CD4-positive, alpha-beta T cell treated with Interleukin-15 for 1 hour (primary cell): ENCODE results near the gene FBXL2.
"Not testable (repeated sequence)": the region's sequence is repeated elsewhere in the genome, so short reads cannot be mapped to it uniquely, and the experiment has no call there.

Source experiments
- DNase-seq: peaks from one replicate; pipeline ENCODE4 v3.0.0-alpha.2; 2020

FBXL2 gene

DNA sequence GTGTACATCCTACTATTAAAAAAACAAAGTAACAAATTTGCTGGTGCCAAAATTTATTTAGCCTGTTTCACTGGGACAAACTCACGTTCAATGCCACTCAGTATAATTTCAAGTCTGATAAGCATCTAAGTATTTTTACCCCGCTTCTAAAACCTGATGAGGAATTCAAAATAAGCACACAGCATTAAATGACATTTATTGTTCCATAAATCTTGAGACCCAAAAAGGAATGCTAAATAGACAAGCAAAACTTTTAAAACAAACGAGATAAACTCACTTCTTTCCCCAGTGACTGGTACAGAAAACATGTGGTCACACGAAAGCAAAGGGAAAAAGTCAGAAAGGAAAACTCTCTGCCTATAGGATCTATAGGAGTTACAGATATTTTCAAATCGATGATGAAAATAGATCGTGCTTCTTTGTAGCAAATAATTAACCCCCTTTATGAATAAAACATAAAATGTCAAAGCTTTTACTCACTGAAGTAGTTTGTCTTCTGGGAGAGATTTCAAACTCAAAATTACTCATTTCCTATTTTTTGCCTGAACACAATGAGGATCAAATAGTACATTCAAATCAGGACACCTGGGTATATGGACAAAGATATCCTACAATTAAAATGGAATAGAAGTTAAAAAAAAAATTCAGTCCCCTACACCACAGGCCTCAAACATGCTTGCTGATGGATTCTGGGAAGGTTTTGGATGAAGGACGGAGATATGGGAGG lies 111.3 kb downstream of the FBXL2 start:
- DNase-seq = no peak

DNA sequence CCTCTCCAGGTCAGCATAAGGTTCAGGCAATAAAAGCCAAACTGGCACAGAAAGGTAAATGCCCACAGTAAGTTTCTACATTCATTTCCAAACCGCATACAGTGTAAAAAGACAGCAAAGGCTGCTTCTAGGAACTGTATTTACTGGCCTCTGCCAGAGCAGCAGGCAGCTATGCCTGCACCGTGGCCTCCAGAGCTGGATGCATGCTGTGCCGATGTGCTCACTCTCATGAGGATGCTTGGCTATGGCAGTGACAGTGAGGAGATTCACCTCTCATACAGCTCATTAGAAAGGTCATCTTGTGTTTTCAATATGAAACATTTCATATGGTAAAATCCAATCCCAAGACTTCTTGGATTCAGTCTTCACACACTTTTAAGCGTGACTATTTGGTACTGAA lies 112.7 kb downstream of the FBXL2 start:
- DNase-seq = no peak

DNA sequence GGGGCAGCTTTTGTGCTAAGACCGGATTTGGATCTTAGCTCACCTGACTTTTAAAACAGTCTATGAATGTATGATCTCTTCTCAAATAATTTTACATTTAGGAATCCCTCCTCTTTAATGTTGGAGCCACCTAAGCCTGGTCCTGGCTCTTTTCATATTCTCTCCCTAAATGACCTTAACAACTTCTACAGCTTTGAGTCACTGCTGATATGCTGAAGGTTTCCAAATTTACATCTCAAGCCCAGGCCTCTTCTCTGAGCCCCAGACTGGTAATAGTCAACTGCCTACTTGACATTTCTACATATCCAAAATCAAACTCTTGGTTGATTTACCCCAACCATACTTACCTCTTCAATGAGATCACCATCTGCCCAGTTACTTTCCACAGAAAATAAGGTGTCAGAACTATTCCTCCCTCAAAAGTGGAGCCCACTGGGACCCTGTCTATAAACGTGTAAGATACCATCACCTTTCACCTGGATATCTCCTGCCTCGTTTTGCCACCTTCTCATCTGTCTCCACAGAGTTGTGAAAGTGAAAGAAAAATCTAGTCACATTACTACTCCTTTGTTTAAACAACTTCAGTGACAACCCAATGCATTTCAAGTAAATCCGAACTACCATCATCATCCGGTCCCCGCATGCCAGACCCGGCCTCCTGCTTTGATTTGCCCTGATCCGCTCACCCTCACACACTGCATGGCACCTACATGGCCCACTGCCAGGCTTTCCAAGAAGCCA lies 114.2 kb downstream of the FBXL2 start:
- no peak for DNase-seq

DNA sequence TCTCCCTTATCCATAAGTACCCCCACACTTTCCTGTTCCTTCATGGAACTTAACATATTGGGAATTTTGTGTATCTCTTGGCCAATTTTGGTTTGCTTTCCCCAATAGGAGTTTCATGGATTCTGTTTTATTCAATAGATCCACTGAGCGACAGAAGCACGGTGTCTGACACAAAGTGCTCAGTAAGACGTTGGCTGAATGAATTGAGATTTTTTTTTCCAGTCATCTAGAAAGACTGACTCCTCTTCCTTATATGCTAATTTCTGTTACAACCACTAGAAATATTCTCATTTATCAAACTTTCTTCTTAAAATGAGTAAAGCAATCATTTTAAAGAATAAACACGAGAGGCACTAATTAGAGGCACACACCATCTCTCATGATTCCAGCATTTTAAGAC lies 114.9 kb downstream of the FBXL2 start:
- no peak for DNase-seq

DNA sequence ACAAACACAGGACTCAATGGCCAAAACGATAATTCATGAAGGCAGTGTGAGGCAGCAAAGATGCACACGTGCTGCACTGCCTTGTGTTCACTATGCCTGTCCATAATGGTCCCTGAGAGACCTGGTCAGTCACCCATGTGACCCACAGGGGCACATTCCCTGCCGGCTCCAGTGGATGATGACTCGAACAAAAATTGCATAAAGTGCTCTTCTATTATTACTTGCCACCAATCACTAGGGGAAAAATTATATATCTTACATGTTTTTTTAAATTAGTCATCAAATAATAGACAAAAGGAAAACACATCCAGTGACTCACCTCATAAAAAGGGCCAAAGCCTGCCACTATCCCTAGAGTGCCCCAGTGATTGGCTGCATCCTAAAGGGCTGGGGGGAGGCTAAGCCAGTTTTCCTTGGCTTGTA lies 115.5 kb downstream of the FBXL2 start:
- no peak for DNase-seq

DNA sequence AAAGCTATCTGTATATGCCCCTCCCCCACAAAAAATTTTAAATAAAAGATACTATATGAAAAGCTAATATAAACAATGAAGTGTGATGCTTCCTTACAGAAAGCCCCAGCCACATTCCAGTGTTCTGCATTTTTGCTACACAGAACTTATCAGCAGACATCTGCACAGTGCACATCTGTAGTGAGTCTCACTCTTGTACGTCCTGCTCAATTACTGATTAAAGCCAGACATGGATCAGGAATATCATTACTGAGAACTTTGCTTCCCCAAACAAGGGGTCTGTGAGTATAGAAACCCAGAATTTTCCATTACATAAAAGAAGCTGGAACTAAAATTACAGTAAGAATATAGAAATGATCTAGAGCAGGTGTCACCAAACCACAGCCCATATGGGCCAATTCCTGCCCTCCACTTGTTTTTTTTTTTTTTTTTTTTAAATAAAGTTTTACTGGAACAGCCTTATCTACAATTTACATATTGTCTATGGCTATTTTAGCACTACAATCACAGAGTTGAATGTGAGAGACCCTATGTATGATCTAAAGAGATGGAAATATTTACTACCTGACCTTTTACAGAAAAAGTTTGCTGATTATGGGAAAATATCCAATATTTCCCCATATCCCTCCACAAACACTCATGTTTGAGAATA lies 117.3 kb downstream of the FBXL2 start:
- no peak for DNase-seq

DNA sequence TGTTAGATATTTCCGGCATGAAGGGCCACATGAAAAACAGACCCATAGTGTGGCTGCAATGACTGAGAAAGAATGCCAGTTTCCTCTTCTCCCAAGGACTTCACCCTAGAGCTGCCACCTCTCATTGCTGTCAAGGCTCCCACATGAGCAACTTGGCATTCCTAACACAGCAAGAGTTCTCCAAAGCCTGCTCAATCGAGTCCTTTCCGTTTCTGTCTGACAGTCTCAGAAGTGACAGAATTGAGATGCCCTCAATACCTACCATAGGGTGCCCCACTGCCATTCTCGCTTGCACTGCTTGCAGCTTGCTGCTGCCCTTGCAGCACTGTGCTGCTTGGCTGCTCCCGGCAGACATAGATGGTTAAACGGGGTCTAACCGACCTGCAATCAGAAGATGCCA lies 118.7 kb downstream of the FBXL2 start:
- no peak for DNase-seq

DNA sequence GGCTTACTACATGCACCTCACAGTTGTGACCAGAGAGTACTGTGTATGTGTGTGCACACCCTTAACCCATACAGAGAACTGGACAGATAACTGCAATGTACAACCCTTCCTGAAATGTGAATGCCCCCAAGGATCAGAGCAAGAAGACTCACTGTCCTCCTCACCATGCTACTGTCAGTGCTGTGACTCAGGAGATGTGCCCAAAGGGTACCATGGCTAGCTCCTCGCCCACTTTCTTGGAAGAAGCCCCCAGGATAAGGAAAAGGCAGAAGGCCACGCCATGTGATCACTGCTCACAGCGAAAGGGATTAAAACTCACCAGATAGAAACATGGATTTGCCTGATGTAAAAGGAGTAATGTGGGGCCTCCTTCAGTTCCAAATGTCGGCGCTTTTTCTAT lies 121.2 kb downstream of the FBXL2 start:
- no peak for DNase-seq

DNA sequence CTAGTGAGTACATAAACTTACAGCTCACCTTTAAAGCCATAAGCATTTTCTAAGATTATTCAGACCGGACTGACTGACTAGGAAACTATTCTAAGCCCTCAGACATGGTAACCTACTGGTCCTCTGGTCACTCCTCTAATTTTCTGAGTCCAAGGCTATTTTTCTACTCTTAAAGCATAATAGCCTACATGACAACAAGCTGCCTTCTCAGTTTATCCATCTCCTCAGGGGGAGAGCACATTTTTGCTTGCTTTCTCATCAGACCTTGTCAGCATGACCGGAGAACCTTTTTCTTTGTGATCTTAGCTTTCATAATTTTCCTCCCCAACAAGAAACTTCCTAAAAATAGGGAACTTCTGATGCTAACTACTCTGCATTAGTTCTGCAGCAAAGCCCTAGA lies 124.5 kb downstream of the FBXL2 start:
- DNase-seq = no peak

DNA sequence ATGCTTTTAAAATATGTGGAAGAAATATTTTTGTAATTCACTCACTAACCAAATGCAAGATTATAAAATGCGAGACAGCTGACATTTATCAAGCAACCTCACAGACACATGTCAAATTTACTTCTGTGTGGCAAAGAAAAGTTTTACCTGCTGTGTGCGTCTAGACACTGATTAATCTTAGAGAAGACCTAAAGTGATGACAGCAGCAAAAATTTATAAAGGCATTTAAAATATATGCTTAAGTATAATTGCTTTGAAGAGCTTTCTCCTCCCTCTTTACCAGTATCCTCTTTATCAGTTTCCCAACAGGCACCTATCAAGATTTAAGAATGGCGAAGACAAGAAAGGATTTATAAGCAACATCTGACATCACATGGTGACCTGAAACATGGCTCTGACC lies 125.7 kb downstream of the FBXL2 start:
- DNase-seq = no peak

DNA sequence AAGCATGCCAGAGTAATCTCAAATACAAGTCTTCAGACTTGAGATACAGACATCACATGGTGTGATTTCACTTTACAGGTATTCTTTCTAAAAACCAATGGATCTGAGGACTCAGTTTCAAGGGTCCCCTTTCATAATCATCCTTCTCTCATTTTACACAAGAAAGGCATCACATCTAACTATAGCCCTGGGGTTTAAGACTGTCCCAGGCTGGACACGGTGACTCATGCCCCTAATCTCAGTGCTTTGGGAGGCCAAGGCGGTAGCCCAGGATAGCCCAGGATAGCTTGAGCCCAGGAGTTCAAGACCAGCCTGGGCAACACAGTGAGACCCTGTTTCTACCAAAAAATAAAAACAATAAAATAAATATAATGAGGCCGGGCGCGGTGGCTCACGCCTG lies 126.5 kb downstream of the FBXL2 start:
- no peak for DNase-seq

DNA sequence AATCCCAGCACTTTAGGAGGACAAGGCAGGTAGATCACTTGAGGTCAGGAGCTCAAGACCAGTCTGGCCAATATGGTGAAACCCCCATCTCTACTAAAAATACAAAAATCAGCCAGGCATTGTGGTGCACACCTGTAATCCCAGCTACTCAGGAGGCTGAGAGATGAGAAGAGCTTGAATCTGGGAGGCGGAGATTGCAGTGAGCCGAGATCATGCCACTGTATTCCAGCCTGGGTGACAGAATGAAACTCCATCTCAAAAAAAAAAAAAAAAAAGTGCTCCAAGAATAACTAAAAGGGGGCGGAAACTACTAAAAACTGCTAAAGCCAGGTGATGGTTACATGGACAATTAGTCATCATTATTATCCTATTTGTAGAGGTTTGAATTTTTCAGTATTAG lies 133.6 kb downstream of the FBXL2 start:
- DNase-seq = not testable (repeated sequence)

DNA sequence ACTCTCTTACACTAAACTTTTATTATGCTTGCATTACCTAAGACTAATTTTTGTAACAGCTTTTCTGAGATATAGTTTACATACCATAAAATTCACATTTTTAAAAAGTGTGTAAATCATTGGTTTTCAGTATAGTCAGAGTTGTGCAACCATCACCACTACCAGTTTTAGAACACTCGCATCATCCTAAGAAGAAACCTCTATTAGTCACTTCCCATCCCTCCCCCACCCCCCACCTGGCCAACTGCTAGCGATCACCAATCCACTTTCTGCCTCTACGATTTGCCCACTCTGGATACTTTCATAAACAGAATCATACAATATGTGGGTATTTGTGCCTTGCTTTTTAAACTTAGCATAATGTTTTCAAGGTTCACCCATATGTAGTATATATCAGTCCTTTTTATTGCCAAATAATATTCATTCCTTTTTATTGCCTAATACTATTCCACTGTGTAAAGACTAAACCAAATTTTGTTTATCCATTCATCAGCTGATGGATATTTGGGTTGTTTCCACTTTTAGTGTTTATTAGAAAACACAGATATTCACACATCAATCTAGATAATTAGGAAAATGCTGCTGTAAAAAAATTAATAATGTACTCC lies 139.9 kb downstream of the FBXL2 start:
- DNase-seq = no peak

DNA sequence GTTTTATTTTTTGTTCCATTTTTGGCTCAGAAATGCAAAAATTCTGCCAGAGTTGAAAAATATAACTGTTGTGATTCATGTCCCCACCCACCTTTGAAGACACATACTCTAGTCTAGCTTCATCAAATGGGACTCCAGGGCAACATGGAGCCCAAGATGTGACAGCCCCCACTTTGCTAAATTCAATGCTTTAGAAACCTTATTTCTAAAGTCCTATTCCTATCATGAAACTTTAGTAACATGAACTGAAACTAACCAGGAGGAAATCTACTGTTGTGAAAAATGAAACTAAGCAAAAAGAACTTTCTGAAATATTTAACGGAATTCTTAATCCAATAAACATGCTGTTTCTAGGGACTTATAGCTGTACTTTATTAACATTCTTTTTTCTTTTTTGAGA lies 142.7 kb downstream of the FBXL2 start:
- DNase-seq = no peak

DNA sequence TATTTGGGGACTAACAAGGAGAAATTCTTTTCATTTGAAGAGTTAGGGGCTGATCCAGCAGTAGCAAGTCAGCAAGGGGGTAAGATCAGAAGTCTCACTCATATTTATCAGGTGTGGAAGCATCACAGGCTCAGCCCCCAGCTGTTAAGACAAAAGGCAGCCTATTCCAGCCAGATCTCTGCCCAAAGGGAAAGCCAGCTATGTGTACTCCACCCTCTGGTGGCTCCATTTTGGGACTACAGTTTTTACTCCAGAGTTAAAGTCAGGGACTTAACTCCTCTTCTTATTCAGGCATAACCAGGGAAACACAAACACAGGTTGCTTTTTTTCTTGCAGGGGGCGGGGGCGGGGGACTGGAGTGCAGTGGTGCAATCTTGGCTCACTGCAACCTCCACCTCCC lies 143.7 kb downstream of the FBXL2 start:
- no peak for DNase-seq

DNA sequence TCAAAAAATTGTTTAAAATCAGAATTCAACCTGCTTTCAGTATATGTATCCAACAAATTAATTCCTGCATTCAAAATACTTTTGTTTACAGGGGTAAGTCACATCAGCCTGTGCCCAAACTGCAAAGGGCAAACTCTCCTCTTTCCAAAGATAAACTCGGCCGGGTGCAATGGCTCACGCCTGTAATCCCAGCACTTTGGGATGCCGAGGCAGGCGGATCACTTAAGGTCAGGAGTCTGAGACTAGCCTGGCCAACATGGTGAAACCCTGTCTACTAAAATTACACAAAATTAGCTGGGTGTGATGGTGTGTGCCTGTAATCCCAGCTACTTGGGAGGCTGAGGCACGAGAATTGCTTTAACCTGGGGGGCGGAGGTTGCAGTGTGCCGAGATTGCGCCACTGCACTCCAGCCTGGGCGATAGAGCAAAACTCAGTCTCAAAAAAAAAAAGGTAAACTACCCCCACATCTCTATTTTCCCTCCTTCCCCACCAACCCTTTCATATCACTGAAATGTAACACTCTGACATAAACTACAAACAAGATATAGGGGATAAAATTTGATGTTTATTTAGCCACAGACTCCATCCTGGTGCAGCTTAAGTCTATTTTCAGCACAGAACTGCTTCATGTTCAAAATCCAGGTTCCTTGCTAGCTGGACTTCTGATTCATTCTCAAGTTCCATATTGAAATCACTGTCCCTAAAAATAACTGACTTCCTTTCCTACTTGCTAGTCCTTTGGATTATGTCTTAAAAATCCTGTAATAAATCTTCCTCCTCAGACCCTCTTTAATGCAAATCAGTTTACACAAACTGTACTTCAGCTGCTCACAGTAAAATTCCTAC lies 147.6 kb downstream of the FBXL2 start:
- DNase-seq = no peak

DNA sequence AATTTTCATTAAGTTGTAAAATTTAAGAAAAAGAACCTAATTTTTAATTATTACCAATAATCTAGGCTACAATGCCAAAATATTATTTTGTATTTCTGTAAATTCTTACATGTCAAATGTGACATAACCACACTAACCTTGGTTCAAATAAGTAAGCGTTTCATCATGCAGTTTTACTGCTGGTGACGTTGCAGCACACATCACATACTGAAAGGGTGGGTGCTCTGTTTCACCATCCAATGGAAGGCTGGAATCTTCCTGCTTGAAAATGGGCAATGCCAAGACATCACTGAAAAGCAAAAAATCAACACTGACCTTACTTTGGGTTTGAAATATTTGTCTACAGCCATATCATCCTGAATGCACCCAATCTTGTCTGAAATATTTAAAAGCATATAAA lies 148.2 kb downstream of the FBXL2 start:
- DNase-seq = no peak

DNA sequence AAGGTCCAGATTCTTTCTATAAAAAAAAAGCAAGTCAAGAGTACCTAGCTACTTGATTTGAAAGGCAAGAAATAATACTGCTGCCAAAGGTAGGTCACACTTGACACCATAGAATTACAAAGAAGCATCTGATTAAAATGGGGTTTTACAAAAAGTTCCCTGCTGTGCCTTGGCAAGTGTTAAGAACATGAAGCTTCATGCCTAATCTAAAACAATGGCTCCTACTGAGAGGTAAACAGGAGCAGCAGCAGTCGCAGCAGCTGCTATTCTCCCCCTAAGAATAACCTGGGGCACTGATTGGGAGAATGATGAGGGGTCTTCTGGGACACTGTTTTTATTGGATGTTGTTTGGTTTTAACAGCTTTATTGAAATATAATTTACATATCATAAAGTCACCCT lies 148.8 kb downstream of the FBXL2 start:
- no peak for DNase-seq

DNA sequence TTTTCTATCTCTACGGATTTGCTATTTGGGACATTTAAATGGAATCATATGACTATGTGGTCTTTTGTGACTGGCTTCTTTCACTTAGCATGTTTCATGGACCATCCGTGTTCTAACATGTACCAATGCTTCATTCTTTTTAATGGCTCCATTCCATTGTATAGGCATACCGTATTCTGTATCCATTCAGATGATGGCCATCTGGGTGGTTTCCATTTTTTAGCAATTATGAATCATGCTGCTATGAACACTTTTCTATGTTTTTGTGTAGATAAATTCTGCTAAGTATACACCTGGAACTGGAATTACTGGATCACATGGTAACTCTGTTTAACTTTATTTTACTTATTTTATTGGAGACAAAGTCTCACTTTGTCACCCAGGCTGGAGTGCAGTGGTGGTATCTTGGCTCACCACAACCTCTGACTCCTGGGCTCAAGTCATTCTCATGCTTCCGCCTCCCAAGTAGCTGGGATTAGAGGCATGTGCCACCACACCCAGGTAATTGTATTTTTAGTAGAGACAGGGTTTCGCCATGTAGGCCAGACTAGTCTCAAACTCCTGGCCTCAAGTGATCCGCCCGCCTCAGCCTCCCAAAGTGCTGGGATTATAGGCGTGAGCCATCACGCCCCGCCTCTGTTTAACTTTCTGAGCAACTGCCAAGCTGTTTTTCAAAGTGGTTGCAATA lies 149.5 kb downstream of the FBXL2 start:
- no peak for DNase-seq

DNA sequence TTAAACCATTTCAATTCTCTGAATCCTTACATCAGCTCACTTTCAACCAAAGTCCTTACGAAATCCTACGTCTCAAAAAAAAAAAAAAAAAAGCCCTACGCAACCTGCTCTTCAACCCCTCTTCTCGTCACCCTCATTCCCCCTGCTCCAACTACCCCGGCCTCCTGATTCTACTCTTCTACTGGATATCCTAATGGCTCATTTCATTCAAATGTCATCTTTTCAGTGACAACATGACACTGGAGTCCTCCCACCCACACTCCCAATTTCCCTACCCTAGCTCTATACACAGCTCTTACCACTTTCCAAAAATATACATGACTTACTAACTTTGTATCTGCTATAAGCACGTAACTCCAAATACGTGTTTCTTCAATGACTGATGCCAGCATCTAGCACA lies 151.5 kb downstream of the FBXL2 start:
- DNase-seq = no peak

DNA sequence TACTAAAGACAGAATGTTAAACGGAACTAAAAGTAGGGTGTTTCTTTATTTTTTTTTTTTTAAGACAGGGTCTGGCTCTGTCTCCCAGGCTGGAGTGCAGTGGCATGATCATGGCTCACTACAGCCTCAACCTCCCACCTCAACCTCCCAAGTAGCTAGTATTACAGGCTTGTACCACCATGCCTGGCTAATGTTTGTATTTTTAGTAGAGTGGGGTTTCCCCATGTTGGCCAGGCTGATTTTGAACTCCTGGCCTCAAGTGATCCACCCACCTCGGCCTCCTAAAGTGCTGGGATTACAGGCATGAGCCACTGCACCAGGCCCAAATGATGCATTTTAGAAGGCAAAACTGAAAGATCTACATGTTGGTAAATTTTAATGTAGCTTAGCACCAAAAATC lies 152.1 kb downstream of the FBXL2 start:
- not testable (repeated sequence) for DNase-seq

DNA sequence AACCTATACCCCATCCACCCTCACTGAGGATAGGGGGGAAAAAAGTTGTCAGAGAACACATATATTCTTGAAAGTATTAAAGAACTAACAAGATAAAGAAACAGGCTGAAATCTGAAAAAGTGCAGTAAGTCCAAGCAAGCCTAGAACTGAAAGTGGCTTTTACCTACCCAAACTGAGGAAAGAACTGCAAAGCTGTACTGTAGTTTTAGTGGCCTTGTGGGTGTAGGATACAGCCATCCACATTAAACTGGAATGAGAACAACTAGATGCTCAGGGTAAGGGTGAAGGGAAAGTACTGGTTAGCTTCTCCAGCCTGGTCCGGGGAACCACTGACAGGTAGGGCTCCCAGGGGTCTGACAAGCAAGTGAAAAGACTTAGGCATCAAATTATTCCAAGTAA lies 152.8 kb downstream of the FBXL2 start:
- no peak for DNase-seq
